Neural crest cell (in vitro differentiated cells): Measurements from ENCODE around the gene PLB1. TPM values are rescaled to one million over a fixed set of nuclear protein-coding genes. Genes with fewer than 3 reads are reported as not detected.

ENCODE experiments used
- DNase-seq: peaks from one replicate; pipeline ENCODE4 v3.0.0; 2021; ENCODE audit warnings: low read depth, mixed read lengths, low spot score
- H3K27ac Mint-ChIP-seq: one replicate; pipeline ENCODE4 v1.8.0; 2021; ENCODE audit warnings: mild to moderate bottlenecking, mixed read lengths; ENCODE audit not compliant: unreplicated experiment
- H3K27me3 Mint-ChIP-seq: 2 replicates; pipeline ENCODE4 v1.8.0; 2021; ENCODE audit warnings: low read depth, mild to moderate bottlenecking, mixed read lengths
- H3K36me3 Mint-ChIP-seq: 2 replicates; pipeline ENCODE4 v1.8.0; 2021; ENCODE audit warnings: low read depth, mild to moderate bottlenecking, mixed read lengths
- H3K4me1 Mint-ChIP-seq: 2 replicates; pipeline ENCODE4 v1.8.0; 2021; ENCODE audit warnings: mixed read lengths
- H3K4me3 Mint-ChIP-seq: one replicate; pipeline ENCODE4 v1.8.0; 2021; ENCODE audit warnings: mild to moderate bottlenecking, mixed read lengths
- H3K9me3 Mint-ChIP-seq: 2 replicates; pipeline ENCODE4 v1.8.0; 2021; ENCODE audit warnings: mixed read lengths
- total RNA-seq: library from RNA; stranded (reverse); gene quantifications from 2 replicates; pipeline ENCODE4 v1.2.1, GENCODE V29; 2021
- TF ChIP-seq, protein P1 (sequence below): fragments of 200-600 bp; sonication (generic); conservative IDR thresholded peaks from 2 replicates; pipeline ENCODE4 v1.5.0; 2021; ENCODE audit warnings: antibody characterized with exemption, mild to moderate bottlenecking

The PLB1 gene
- total RNA-seq, 1 donor from 2014 or later = 0.16 TPM

DNA sequence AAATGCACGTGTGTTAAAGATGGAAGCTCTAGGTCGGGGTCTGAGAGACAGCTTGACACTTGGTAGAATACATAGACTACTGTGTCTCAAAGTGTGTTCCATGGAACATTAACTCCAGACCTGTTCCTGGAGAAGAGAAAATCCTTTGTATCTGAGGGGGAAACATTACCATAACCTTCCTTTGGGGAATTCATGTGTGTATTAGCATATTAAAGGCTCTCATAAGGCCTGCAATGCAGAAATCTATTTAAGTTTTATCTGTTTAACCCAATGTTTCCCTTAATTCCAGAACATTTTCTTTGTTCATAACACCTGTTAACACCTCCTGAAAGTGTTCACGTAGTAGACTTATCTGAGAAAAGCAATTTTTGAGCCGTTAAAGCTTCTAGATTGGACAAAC is 99.5 kb downstream of the PLB1 start:
- H3K9me3 Mint-ChIP-seq = no peaks in the 10 kb centered on the region
- peaks cover 12% of the 10 kb centered on the region for H3K4me1 Mint-ChIP-seq
- H3K4me3 Mint-ChIP-seq = no peak overlapping the region
- H3K27ac Mint-ChIP-seq = no peak overlapping the region
- TF ChIP-seq, protein P1, sequence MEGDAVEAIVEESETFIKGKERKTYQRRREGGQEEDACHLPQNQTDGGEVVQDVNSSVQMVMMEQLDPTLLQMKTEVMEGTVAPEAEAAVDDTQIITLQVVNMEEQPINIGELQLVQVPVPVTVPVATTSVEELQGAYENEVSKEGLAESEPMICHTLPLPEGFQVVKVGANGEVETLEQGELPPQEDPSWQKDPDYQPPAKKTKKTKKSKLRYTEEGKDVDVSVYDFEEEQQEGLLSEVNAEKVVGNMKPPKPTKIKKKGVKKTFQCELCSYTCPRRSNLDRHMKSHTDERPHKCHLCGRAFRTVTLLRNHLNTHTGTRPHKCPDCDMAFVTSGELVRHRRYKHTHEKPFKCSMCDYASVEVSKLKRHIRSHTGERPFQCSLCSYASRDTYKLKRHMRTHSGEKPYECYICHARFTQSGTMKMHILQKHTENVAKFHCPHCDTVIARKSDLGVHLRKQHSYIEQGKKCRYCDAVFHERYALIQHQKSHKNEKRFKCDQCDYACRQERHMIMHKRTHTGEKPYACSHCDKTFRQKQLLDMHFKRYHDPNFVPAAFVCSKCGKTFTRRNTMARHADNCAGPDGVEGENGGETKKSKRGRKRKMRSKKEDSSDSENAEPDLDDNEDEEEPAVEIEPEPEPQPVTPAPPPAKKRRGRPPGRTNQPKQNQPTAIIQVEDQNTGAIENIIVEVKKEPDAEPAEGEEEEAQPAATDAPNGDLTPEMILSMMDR = no peak
- H3K27me3 Mint-ChIP-seq = peaks cover 5% of the 10 kb centered on the region
- no peak for DNase-seq
- H3K36me3 Mint-ChIP-seq = no peaks in the 10 kb centered on the region

DNA sequence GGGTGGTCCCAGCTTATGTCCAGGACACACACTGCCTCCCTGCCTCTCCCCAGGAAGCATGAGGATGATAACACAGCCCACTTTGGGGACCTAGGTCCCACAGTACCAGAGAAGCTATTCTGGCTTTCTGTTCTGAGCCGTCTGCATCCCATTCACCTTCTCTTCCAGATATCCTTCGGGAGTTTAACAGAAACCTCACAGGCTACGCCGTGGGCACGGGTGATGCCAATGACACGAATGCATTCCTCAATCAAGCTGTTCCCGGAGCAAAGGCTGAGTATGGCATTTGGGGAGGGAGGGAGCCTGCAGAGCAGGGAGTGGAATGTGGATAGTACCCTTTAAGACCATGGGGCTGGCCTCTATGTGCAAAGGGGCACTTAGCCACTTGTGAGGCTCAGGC is 102.6 kb downstream of the PLB1 start:
- peaks cover 5% of the 10 kb centered on the region for H3K27me3 Mint-ChIP-seq
- peaks cover 7% of the 10 kb centered on the region for H3K4me1 Mint-ChIP-seq

DNA sequence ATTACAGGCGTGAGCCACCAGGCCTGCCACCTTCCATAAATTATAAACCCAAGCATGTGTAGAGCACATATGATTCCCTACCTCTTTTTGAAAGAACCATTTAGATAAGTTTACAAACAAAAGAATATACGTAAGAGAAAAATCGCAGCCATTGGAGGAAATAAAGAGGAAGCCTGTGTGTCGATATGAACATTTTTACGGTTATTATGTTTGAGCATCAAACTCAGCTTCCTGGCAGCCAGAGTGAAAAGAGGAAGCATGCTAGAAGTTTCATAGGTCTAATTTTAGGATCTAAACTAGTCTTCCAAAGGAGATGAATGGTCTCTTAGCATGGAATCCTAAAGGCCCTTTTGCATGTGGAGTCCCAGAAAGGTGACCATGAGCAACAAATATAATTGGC is 104.3 kb downstream of the PLB1 start:
- no peaks in the 10 kb centered on the region for H3K36me3 Mint-ChIP-seq
- no peak overlapping the region for H3K4me3 Mint-ChIP-seq
- TF ChIP-seq, protein P1 = no peak
- H3K27me3 Mint-ChIP-seq = no peaks in the 10 kb centered on the region
- no peak for DNase-seq
- no peaks in the 10 kb centered on the region for H3K4me1 Mint-ChIP-seq
- H3K27ac Mint-ChIP-seq = no peak overlapping the region
- no peaks in the 10 kb centered on the region for H3K9me3 Mint-ChIP-seq

More for the DNA sequence above, 102.6 kb downstream of the PLB1 start:
- Mint-ChIP-seq H3K9me3 (no peaks in the 10 kb centered on the region), H3K36me3 (no peaks in the 10 kb centered on the region), H3K27ac (no peak overlapping the region), H3K4me3 (no peak overlapping the region)
- no peak for DNase-seq
- TF ChIP-seq, protein P1 = no peak

DNA sequence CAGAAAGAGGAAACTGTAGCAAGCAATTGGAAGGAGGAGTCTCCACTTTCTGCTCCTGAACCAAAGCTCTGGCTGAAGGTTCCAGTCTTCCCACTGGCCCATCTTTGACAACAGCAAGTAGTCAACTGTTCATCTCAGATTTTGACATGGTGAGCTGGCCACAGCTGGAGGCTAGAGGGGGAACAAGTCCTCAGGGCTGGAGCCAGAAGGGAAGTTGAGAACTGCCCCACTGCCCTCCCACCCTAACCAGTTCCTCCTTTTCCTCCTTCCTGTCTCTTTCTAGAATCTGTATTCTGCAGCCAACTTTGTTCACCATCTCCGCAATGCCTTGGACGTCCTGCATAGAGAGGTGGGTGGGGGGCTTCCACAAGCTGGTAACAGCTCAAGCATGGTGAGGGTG is 105.8 kb downstream of the PLB1 start:
- Mint-ChIP-seq H3K27ac (no peak overlapping the region), H3K4me1 (no peaks in the 10 kb centered on the region), H3K4me3 (no peak overlapping the region), H3K27me3 (peaks cover 5% of the 10 kb centered on the region), H3K36me3 (no peaks in the 10 kb centered on the region), H3K9me3 (no peaks in the 10 kb centered on the region)
- TF ChIP-seq, protein P1 = no peak
- DNase-seq = no peak

DNA sequence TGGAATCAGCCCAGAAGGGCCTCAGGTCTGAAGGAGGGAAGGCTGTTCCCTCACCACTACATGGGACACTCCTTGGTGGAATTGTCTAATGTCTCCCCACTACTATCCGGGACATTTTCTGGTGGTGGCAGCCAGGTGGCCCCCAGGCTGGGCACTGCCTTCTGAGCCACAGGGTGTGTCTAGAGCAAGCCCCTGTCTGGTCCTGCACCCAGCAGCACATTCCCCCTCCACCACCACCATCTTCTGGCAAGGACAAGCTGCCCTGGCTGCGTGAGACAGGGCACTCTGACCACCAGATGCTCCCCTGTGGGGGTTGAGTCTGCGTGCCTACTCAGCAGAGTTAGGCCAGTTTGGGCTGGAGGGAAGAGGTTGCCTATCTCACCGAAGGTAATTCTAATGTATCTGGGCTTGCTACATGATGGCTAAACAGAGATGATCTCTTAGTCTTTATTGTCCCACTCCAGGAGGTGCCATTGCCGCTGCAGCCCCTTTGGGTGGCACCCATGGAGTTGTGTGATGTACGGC is 106.3 kb downstream of the PLB1 start:
- DNase-seq = no peak
- Mint-ChIP-seq H3K27ac (no peak overlapping the region), H3K9me3 (no peaks in the 10 kb centered on the region), H3K36me3 (no peaks in the 10 kb centered on the region), H3K27me3 (peaks cover 5% of the 10 kb centered on the region), H3K4me1 (no peaks in the 10 kb centered on the region), H3K4me3 (no peak overlapping the region)
- TF ChIP-seq, protein P1 = no peak
